DMS79 (cell line): Measurements from ENCODE around the gene GSE1.
A peak's percentile ranks its signal among the peaks of the same experiment; 100 is the strongest.

Source experiments
- DNase-seq: peaks from one replicate; lab custom pipeline; 2025; lab: John Stamatoyannopoulos, UW

The GSE1 gene

GRCh38 chr16:85607321-85607765 is 5.8 kb upstream of the GSE1 start:
- DNase-seq = no peak

DNA sequence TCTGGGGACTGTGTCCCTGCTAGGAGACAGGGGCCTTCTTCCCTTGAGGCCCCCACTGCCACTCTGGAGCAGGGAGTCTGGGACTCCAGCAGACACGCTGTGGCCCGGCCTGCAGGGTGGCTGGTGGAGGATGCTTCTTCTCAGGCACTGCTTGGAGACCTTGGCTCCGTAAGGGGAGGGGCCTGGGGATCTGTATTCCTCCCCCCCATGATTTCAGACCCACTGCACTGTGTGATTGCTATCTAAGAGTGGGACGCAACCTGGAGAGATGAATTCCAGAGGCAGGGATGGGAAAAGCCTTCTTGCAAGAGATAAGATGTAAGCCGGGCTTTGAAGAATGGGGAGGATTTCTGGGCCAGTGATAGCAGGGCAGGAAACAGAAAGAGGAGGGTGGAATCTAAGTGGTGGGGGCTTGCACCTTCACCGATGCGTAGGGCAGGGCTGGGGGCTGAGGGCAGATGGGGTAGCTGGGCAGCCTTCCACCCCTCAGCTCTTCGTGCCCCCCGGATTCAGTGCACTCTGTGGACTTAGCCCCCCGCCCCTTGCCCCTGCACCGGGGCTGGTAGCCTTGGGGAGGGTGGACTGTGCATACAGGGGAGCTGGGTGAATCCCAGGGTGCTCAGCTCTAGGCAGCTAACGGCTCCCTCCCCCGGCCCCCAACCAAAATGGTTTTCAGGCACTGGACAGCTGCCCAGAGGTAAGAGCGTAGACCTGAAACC is 5.2 kb upstream of the GSE1 start:
- no peak for DNase-seq

DNA sequence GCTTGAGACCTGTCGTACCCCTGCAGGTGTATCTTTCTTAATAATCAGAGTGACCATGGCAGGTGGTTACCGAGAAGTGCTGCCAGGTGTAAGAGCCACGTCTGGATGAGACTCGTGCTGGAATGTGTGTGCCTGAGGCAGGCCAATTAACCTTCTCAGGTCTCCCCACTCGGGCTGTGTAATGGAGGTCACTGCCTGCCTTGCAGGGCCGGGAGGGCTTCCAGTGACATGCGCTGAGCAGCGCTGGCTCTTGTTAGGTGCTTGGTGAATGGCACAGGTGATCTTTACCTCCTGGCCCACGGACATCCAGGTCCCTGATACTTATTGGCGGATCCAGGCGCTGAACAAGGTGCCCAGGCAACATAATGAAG is 4.6 kb upstream of the GSE1 start:
- no peak for DNase-seq

DNA sequence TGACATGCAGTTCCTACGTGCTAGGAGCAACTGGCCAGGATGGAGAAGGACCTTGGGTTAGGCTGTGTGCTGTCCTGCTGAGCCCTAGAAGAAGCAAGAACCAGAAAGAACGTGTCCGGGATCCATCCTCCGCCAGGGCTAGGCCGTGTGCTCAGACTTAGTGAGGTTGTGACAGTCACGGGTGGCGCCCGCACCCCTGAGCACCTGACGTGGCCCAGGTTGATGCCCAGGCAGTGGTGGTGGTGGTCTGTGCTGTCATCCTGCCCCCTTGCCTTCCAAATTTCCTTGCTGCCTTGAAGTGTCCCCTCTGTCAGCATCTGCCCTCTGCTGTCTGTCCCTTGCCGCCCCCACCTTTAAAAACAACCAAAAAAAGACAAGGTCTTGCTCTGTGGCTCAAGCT is 4.2 kb upstream of the GSE1 start:
- DNase-seq = no peak

DNA sequence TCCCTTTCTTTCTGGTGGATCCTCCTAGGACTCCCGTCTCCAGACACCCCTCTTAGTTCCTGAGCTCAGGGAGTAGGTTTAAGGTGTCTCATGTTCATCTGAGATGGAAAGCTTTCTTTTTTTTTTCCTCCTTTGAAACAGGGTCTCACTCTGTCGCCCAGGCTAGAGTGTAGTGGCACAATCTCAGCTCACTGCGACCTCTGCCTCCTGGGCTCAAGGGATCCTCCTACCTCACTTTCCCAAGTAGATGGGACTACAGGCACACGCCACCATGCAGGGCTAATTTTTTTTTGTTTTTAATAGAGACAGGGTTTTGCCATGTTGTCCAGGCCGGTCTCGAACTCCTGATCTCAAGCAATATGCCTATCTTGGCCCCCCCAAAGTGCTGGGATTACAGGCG is 3.6 kb upstream of the GSE1 start:
- no peak for DNase-seq

DNA sequence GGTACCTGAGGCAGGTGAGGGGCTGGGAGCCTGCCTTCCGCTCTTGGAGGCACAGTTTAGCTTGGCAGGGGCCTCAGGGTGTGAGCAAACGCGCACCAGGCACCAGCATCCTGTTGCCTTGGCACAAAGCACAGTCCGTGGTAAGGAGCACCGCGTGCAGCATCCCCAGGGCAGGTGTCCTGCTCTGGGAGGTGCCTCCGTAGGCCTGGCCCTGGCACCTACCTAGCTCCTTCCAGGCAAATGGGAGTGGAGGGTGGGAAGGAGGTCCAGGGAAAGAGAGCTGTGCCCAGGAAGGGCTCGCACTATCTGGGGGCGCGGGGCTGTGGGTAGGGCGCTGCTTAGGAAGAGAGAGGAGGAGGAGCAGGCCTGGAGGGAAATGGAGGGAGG is 3.1 kb upstream of the GSE1 start:
- DNase-seq = no peak

- DNase-seq = peak; percentile 82
These were observed 2.5 kb upstream of the GSE1 start for GRCh38 chr16:85610446-85611193.

DNA sequence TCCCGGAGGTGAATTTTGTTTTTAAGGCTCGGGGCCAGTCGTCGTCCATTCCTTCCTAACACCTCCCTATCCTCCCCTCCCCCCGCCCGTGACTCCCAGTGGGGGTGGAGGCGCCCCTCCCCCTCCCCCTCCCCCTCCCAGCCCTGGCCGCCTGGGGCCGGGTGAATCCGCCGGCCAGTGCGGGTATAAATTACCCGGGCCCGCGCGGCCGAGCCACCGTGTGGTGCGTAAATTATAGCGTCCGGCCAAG is 2.0 kb upstream of the GSE1 start:
- no peak for DNase-seq

- DNase-seq = no peak
These were observed 1.5 kb upstream of the GSE1 start for GRCh38 chr16:85611444-85612190.

- peak; percentile 27 for DNase-seq
These were observed 826 bp upstream of the GSE1 start for GRCh38 chr16:85612191-85612800.

GRCh38 chr16:85613604-85614337 is 649 bp downstream of the GSE1 start:
- no peak for DNase-seq

DNA sequence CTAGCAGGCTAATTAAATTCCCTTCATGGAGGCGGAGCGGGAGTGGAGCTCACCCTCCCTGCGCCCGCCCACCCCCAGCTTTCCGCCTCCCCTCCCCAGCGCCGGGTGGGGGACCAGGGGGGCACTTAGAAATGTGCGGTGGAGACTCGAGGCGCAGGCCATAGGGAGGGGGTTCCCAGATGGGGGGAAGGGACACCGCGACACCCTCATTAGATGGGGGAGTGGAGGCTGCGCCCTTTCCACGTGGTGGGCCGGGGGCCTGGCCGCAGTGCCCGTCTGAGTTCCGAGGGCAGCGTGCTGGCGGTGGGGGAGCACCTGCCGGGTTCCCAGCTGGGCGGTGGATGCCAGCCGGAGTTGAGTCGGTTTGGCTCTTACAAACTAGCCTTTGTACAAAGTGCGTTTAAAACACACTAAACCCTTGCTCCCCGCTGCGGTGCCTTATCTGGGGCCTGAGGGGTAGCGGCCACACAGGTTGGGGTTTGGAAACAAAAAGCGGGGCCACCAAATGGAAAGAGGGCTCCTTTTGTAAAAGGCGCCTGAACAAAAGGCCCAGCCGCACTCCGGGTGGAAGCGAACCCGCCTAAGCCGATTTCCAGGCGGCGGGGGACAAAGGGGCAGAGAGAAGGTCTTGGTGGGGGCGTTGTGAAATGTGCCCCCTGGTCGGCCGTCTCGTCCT is 1.4 kb downstream of the GSE1 start:
- no peak for DNase-seq

GRCh38 chr16:85615014-85615851 is 2.1 kb downstream of the GSE1 start:
- DNase-seq = peak; percentile 27

- DNase-seq = peak; percentile 25
These were observed 2.9 kb downstream of the GSE1 start for GRCh38 chr16:85615852-85616606.

GRCh38 chr16:85616607-85617321 is 3.6 kb downstream of the GSE1 start:
- no peak for DNase-seq

DNA sequence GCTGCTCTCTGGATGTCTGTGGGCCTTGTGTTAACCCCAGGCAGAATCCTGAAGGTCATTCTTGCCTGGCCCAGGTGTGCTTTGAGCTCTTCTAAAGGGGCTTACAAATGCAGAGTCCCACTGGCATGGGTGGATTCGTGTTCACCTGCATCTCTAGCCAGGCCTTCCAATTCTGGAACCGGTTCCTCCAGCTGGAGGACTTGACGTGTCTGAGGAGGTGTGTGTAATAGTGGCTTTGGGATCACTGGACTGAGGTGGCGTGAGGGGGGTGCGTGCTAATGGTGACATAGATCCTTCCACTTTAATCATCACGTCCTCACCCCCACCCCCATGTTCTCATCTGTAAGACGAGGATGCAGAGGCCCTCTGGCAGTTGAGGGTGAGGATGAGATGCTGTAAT is 4.8 kb downstream of the GSE1 start:
- no peak for DNase-seq

DNA sequence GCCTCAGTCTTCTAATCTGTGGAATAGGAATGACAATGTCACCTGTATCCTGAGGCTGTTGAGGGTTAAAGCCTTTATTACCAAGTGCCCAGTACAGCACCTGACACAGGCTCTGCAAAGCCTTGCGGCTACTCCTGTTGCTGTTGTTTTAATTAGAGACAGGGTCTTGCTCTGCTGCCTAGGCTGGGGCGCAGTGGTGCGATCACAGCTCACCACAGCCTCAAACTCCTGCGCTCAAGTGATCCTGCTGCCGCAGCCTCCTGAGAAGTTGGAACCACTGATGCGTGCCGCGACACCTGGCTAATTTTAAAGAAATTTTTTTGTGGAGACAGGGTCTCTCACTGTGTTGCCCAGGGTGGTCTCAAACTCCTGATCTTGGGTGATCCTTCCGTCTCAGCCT is 5.4 kb downstream of the GSE1 start:
- DNase-seq = no peak

DNA sequence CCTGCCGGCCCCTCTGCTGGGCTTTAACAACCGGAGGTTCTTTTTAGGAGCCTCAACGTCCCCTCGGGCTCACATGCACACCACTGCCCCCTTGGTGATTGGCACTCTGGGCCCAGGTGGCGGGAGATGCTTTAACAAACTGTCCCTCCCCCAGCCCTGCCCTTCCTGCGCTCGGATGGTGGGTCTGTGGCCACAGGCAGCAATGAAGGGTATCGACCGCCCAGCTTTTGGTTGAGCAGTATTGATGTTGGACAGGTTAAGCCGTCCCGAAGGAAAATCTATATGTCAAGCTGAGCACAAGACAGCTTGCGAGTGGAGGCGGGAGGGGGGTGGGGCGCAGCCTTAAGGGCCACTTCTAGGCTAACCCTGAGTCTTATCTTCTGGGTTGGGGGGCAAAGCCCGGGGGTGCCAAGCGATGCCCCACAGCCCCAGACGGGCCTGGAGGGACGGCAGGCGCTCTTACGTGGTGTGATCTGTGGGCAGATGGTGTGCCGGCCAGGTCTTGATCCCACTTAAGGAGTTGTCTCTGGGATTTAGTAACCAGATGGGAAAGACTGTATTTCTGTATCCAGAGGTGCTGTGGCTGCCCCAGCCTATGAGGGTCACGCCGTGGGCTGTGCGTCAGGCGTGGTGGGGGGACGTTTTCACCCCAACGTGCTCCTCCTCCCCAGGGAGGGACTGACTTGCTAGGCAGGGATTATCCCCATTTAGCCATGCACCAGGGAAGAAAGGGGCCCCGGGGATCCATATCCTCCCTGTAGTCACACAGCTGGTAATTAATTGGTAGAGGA is 6.2 kb downstream of the GSE1 start:
- DNase-seq = no peak
